Endothelial cell of umbilical vein (primary cell): ENCODE results near the gene SLC17A2. TPM values are rescaled to one million over a fixed set of nuclear protein-coding genes. Genes with fewer than 3 reads are reported as not detected.

ENCODE experiments used
- BruUV-seq: library from RNA; stranded (reverse); fragments of 400-500 nt; replicated peaks from 2 replicates; lab custom pipeline; 2021; lab: Mats Ljungman, UMichigan
- CTCF ChIA-PET: fragments of 300-600, 350-600 bp; sonication (Branson Sonifier 250); formaldehyde crosslinking; loops from one replicate; lab custom pipeline; 2021; ENCODE audit warnings: antibody characterized with exemption, inconsistent platforms; lab: Charles Lee
- POLR2A ChIA-PET: fragments of 300-600, 350-600 bp; sonication (Branson Sonifier 250); formaldehyde crosslinking; loops from one replicate; lab custom pipeline; 2021; ENCODE audit warnings: antibody characterized with exemption, inconsistent platforms; lab: Charles Lee
- DNase-seq: peaks from one replicate; pipeline ENCODE4 v3.0.0-alpha.2; 2011; ENCODE audit warnings: low read depth, low spot score
- FAIRE-seq: peaks from 2 replicates; lab custom pipeline; 2011; peaks lifted over from hg19 to GRCh38; lab: Jason Lieb, UNC
- H2AFZ ChIP-seq: 2 replicates; pipeline ENCODE4 v1.6.0; 2012; ENCODE audit warnings: low read depth, low read length, control low read depth, inconsistent platforms
- H3K27ac ChIP-seq: 2 replicates; pipeline ENCODE4 v1.5.1; 2011; ENCODE audit warnings: low read depth, mild to moderate bottlenecking, control low read depth, low read length, moderate library complexity; ENCODE audit not compliant: insufficient read depth
- H3K27me3 ChIP-seq, 2 experiments: 2 replicates each; pipeline versions ENCODE4 v1.6.0 to v1.6.1; 2011; ENCODE audit warnings: low read length in 2 of 2, mixed read lengths in 1 of 2; ENCODE audit not compliant: control insufficient read depth in 2 of 2, insufficient read depth in 2 of 2
- H3K36me3 ChIP-seq, 2 experiments: 2 replicates in 1 of 2; 3 replicates in 1 of 2; pipeline ENCODE4 v1.5.1; 2011; ENCODE audit warnings: low read length in 2 of 2, mild to moderate bottlenecking in 1 of 2, moderate library complexity in 1 of 2; ENCODE audit not compliant: control insufficient read depth in 2 of 2, insufficient read depth in 2 of 2; ENCODE audit errors: extremely low read depth in 1 of 2
- H3K4me1 ChIP-seq: 3 replicates; pipeline ENCODE4 v1.5.1; 2011; ENCODE audit warnings: mild to moderate bottlenecking, low read length; ENCODE audit not compliant: control insufficient read depth, insufficient read depth; ENCODE audit errors: extremely low read depth
- H3K4me2 ChIP-seq: 2 replicates; pipeline ENCODE4 v1.6.1; 2011; ENCODE audit warnings: low read length, control low read depth, mixed read lengths; ENCODE audit not compliant: insufficient read depth
- H3K4me3 ChIP-seq, 3 experiments: fragments of 200-600 bp in 1 of 3; sonication (generic), shearing (Covaris generic) in 1 of 3; replicated peaks in 1 of 3; 2 replicates each; pipeline ENCODE4 v1.5.1; 2011 to 2016; ENCODE audit warnings: control low read depth in 3 of 3, low read length in 3 of 3, mild to moderate bottlenecking in 2 of 3, inconsistent platforms in 1 of 3, low read depth in 1 of 3, moderate library complexity in 1 of 3; ENCODE audit not compliant: insufficient read depth in 1 of 3
- H3K79me2 ChIP-seq: 2 replicates; pipeline ENCODE4 v1.6.0; 2012; ENCODE audit warnings: low read length, inconsistent platforms; ENCODE audit not compliant: control insufficient read depth, insufficient read depth
- H3K9ac ChIP-seq: replicated peaks from 2 replicates; pipeline ENCODE3; 2011; ENCODE audit warnings: low read length, control low read depth; ENCODE audit not compliant: insufficient read depth; ENCODE audit errors: extremely low read depth
- H3K9me1 ChIP-seq: replicated peaks from 3 replicates; pipeline ENCODE4 v1.6.0; 2011; ENCODE audit warnings: mild to moderate bottlenecking, low read length; ENCODE audit not compliant: control insufficient read depth, insufficient read depth; ENCODE audit errors: extremely low read depth
- H3K9me3 ChIP-seq: replicated peaks from 2 replicates; pipeline ENCODE4 v1.5.1; 2012; ENCODE audit warnings: low read length, inconsistent platforms; ENCODE audit not compliant: control insufficient read depth, insufficient read depth
- H4K20me1 ChIP-seq: replicated peaks from 2 replicates; pipeline ENCODE3; 2011; ENCODE audit warnings: mild to moderate bottlenecking, low read length; ENCODE audit not compliant: control insufficient read depth, insufficient read depth; ENCODE audit errors: extremely low read depth
- FOS ChIP-seq: IDR thresholded peaks from 2 replicates; pipeline ENCODE4 v1.6.1; 2011; ENCODE audit warnings: mild to moderate bottlenecking, low read length, moderate library complexity, borderline replicate concordance; ENCODE audit not compliant: insufficient read depth
- JUN ChIP-seq: IDR thresholded peaks from 2 replicates; pipeline ENCODE4 v1.6.1; 2011; ENCODE audit warnings: borderline replicate concordance, low read depth; ENCODE audit not compliant: insufficient read length, insufficient read depth
- MYC ChIP-seq: IDR thresholded peaks from one replicate; pipeline ENCODE4 v1.6.1; 2011; ENCODE audit warnings: mild to moderate bottlenecking, low read depth, low read length
- POLR2A ChIP-seq: IDR thresholded peaks from 2 replicates; pipeline ENCODE4 v1.6.1; 2012; ENCODE audit warnings: low read depth, mild to moderate bottlenecking, control low read depth, low read length
- POLR2AphosphoS5 ChIP-seq: IDR thresholded peaks from 2 replicates; pipeline ENCODE4 v1.6.1; 2012; ENCODE audit warnings: low read depth, mild to moderate bottlenecking, control low read depth, low read length, moderate library complexity; ENCODE audit not compliant: insufficient read depth
- dilution Hi-C: fragments of 300-500 bp; cut with MboI; formaldehyde crosslinking; loops from one replicate; pipeline ENCODE4 v1.15.0; 2019; ENCODE audit warnings: low sequenced_read_pairs; ENCODE audit not compliant: extremely low pct_ligation_motif_present
- intact Hi-C: fragments of 100-400 bp; cut with micrococcal nuclease; formaldehyde crosslinking; loops from one replicate; pipeline ENCODE4 v1.10.0; 2022
- polyA plus RNA-seq, 4 experiments: library from polyadenylated mRNA; depleted of rRNA in 3 of 4; stranded (reverse) in 3 of 4; unstranded in 1 of 4; fragments of >200 nt; gene quantifications; 2 replicates each; pipeline versions ENCODE4 v1.2.1 to v1.2.3, GENCODE V29; 2011 to 2012; ENCODE audit warnings: missing spikeins in 1 of 4
- total RNA-seq: library from RNA; stranded (reverse); gene quantifications from 2 replicates; pipeline ENCODE4 v1.2.3, GENCODE V29; 2021
- TF ChIP-seq, protein P1 (sequence below), 2 donors: IDR thresholded peaks; 1 replicate in 1 of 2; 2 replicates in 1 of 2; pipeline ENCODE4 v1.5.1; 2011; ENCODE audit warnings: low read length in 2 of 2, mild to moderate bottlenecking in 2 of 2, moderate library complexity in 2 of 2, control low read depth in 1 of 2, inconsistent platforms in 1 of 2, low read depth in 1 of 2; ENCODE audit not compliant: insufficient read depth in 1 of 2; ENCODE audit errors: extremely low read depth in 1 of 2
- TF ChIP-seq, protein P2 (sequence below): IDR thresholded peaks from 2 replicates; pipeline ENCODE4 v1.6.1; 2011; ENCODE audit not compliant: insufficient read depth, insufficient read length

Gene SLC17A2
- total and polyA plus RNA-seq, 2 donors (not counting 3 experiments of a cell fraction or from before 2014, with no cell fraction given): not detected

DNA sequence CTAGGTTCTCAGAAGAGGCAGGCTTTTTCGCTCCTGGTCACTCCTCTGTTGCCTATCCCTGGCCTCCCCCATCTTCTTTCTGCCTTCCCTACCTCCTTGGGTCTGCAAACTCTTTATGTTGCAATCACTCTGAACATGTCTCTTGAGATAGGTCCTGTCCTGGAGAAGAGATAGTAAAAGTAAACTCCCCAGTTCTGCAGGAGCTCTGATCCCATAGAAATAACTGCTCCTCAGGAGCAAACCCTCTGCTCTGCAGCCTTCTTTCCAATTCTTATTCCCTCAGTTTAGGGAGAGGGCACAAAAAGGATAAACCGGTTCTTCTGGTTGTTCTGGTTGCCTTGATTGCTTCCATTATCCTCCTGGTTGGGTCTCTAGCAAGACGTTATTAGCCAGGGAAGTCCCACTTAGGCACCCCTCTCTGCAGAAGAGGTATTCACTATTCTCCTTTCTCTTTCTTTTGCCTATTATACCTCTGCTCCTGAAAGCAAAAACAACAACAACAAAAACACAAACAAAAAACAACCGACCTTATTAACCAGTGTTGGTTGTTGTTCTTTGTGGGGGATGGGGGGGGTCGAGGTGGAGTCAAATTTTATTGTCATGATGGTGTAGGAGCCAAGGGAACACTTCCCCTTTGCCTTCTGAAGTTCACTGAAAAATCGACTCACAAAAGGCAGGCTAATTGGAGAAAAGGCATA lies 33.1 kb upstream of the SLC17A2 start:
- intact Hi-C loops: loop anchor here (2.0 kb wide), 1 partner anchor 53 kb away; a partner anchor contains a TSS
- TF ChIP-seq JUN (no peak), MYC (no peak)
- CTCF ChIA-PET: interaction anchor here (5.9 kb wide), 1 partner anchor 29 kb away, joined by 29 read pairs; no protein-coding TSS in a partner anchor

GRCh38 chr6:25962149-25963127 lies 31.9 kb upstream of the SLC17A2 start, which contains the start of gene TRIM38:
TRIM38 (plus strand) TSS chr6:25962802; CDS start chr6:25966523, 3,721 bp downstream.
- H3K27ac ChIP-seq: peak within 1 kb of the TSS; percentile 87
- POLR2A ChIA-PET: interaction anchor here (1.4 kb wide), 1 partner anchor 30 kb away, joined by 4 read pairs; no protein-coding TSS in a partner anchor
- DNase-seq (peak; percentile 93), FAIRE-seq (peak; percentile 99)
- H3K79me2 ChIP-seq: peaks cover 33% of the 10 kb centered on the region
- TSS peak; percentile 91 for BruUV-seq
- peak within 1 kb of the TSS; percentile 99 for H3K4me2 ChIP-seq
- H3K9ac ChIP-seq: peak within 1 kb of the TSS; percentile 84
- H2AFZ ChIP-seq: peak within 1 kb of the TSS; percentile 85
- dilution Hi-C loops: no loop called here
- no peaks in the 10 kb centered on the region for H4K20me1 ChIP-seq
- peaks cover 27% of the 10 kb centered on the region for H3K4me1 ChIP-seq
- peak within 1 kb of the TSS; percentile 40 to 86 (median 78) for H3K4me3 ChIP-seq
- TF ChIP-seq, protein P1, sequence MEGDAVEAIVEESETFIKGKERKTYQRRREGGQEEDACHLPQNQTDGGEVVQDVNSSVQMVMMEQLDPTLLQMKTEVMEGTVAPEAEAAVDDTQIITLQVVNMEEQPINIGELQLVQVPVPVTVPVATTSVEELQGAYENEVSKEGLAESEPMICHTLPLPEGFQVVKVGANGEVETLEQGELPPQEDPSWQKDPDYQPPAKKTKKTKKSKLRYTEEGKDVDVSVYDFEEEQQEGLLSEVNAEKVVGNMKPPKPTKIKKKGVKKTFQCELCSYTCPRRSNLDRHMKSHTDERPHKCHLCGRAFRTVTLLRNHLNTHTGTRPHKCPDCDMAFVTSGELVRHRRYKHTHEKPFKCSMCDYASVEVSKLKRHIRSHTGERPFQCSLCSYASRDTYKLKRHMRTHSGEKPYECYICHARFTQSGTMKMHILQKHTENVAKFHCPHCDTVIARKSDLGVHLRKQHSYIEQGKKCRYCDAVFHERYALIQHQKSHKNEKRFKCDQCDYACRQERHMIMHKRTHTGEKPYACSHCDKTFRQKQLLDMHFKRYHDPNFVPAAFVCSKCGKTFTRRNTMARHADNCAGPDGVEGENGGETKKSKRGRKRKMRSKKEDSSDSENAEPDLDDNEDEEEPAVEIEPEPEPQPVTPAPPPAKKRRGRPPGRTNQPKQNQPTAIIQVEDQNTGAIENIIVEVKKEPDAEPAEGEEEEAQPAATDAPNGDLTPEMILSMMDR (IDR thresholded peaks at IDR 0.05; ENCODE audit: extremely low read depth in 1 of 2, insufficient read depth in 1 of 2, low read depth in 1 of 2, low read length in 2 of 2): no peak
- TF ChIP-seq JUN (peak; percentile 23), MYC (no peak), POLR2A (peak; percentile 95), FOS (no peak), POLR2AphosphoS5 (peak; percentile 83)
- TF ChIP-seq, protein P2, sequence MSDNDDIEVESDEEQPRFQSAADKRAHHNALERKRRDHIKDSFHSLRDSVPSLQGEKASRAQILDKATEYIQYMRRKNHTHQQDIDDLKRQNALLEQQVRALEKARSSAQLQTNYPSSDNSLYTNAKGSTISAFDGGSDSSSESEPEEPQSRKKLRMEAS: no peak
- H3K9me3 ChIP-seq: no peaks in the 10 kb centered on the region
- CTCF ChIA-PET: interaction anchor here (1.0 to 5.9 kb wide), 3 partner anchors 10 to 173 kb away, joined by 3 to 29 read pairs (median 4); no protein-coding TSS in a partner anchor
- H3K9me1 ChIP-seq: no peaks in the 10 kb centered on the region
- H3K36me3 ChIP-seq: peaks cover 3 to 15% of the 10 kb centered on the region in 2 experiments
- intact Hi-C loops: loop anchor here (1.0 to 2.0 kb wide), 3 partner anchors 9 to 54 kb away; a partner anchor contains a TSS
- no peaks in the 10 kb centered on the region for H3K27me3 ChIP-seq

More for the DNA sequence above, 33.1 kb upstream of the SLC17A2 start:
- H2AFZ ChIP-seq: no peak overlapping the region
- POLR2A ChIA-PET: interaction anchor here (1.4 kb wide), 1 partner anchor 29 kb away, joined by 4 read pairs; no protein-coding TSS in a partner anchor
- dilution Hi-C loops: no loop called here
- peak overlapping the region; percentile 84 for H3K9ac ChIP-seq
- H3K4me3 ChIP-seq: peak overlapping the region; percentile 40 to 86 (median 78)
- peak; percentile 43 for FAIRE-seq
- H3K4me2 ChIP-seq: peak overlapping the region; percentile 99
- no peaks in the 10 kb centered on the region for H4K20me1 ChIP-seq
- peaks cover 3 to 18% of the 10 kb centered on the region in 2 experiments for H3K36me3 ChIP-seq
- DNase-seq: peak; percentile 34
- no peaks in the 10 kb centered on the region for H3K9me3 ChIP-seq
- H3K27ac ChIP-seq: peak overlapping the region; percentile 44
- H3K27me3 ChIP-seq: no peaks in the 10 kb centered on the region
- H3K79me2 ChIP-seq: peaks cover 39% of the 10 kb centered on the region
- no TSS peak for BruUV-seq
- H3K9me1 ChIP-seq: no peaks in the 10 kb centered on the region
- H3K4me1 ChIP-seq: peaks cover 32% of the 10 kb centered on the region
